RWPE1 (cell line): ENCODE data around the gene SLC35F3.

Experiments
- CTCF ChIA-PET: fragments of 350-600 bp; sonication (Branson Sonifier 250); formaldehyde crosslinking; extraction: SDS; loops from one replicate; lab custom pipeline; 2021; lab: Yijun Ruan, JAX
- POLR2A ChIA-PET: fragments of 400-600 bp; formaldehyde crosslinking; extraction: SDS; loops from one replicate; lab custom pipeline; 2020; ENCODE audit warnings: antibody characterized with exemption; ENCODE audit not compliant: low non-redundant PET; lab: Yijun Ruan, JAX
- DNase-seq: peaks from one replicate; pipeline ENCODE4 v3.0.0; 2012; ENCODE audit warnings: low spot score
- H3K27ac ChIP-seq: fragments of 450-650 bp; 2 replicates; pipeline ENCODE4 v1.5.1; 2017
- TF ChIP-seq, protein P1 (sequence below): fragments of 450-650 bp; conservative IDR thresholded peaks from 2 replicates; pipeline ENCODE4 v1.5.1; 2017; ENCODE audit warnings: low read depth, mild to moderate bottlenecking

Gene SLC35F3

DNA sequence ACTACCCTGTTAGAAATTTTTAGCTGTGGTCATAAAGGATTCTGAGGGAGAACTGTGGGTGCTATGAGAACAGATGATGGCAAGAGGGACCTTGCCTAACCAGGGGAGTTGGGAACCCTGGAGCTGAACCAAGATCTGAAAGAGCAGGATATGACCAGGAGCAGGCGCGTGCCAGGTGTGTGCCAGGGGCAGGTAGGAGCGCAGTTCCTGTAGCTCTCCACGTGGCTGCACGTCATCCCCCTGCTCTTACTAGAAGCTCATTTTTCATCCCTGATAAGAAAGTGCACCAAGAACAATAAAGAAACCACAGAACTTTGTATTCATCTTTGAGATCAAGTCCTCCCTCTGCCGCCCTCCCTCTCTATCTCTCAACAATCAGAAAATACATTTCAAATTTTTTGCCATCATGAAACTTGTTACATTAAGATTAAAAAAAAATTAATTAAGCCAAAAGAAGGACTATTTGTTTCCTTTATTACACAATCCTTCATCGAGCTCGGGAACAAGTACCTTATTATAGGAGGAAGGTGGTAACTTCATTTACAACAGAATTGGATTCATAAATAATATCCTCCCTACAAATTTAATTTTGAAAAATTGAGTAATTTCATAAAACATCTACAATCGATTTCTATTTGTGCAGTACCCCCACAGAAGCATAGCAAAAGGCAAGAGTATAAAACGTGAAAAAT is 78.5 kb downstream of the SLC35F3 start:
- TF ChIP-seq, protein P1, sequence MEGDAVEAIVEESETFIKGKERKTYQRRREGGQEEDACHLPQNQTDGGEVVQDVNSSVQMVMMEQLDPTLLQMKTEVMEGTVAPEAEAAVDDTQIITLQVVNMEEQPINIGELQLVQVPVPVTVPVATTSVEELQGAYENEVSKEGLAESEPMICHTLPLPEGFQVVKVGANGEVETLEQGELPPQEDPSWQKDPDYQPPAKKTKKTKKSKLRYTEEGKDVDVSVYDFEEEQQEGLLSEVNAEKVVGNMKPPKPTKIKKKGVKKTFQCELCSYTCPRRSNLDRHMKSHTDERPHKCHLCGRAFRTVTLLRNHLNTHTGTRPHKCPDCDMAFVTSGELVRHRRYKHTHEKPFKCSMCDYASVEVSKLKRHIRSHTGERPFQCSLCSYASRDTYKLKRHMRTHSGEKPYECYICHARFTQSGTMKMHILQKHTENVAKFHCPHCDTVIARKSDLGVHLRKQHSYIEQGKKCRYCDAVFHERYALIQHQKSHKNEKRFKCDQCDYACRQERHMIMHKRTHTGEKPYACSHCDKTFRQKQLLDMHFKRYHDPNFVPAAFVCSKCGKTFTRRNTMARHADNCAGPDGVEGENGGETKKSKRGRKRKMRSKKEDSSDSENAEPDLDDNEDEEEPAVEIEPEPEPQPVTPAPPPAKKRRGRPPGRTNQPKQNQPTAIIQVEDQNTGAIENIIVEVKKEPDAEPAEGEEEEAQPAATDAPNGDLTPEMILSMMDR, result no peak
- H3K27ac ChIP-seq, result no peak overlapping the region
- ChIA-PET CTCF (no interaction called here), POLR2A (no interaction called here)
- DNase-seq, result peak; percentile 22

DNA sequence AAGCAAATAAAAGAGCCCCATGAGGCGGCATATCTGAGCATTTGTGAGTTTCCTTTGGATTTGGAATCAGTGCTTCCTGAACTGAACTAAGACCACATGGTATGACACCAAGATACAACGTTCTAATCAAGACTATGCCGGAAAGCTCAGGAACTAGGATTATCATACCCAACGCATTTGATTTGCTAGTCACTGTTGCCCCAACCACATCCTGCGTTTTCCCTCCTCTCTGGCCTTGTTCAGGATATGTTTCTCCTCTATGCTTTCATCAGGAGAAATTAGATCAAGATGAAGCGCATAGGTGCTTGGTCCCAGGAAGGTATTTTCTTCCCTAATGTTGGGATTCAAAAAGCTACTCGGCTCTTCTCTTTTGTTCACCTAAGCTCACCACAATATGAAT is 79.3 kb downstream of the SLC35F3 start:
- TF ChIP-seq, protein P1, result no peak
- POLR2A ChIA-PET, result no interaction called here

DNA sequence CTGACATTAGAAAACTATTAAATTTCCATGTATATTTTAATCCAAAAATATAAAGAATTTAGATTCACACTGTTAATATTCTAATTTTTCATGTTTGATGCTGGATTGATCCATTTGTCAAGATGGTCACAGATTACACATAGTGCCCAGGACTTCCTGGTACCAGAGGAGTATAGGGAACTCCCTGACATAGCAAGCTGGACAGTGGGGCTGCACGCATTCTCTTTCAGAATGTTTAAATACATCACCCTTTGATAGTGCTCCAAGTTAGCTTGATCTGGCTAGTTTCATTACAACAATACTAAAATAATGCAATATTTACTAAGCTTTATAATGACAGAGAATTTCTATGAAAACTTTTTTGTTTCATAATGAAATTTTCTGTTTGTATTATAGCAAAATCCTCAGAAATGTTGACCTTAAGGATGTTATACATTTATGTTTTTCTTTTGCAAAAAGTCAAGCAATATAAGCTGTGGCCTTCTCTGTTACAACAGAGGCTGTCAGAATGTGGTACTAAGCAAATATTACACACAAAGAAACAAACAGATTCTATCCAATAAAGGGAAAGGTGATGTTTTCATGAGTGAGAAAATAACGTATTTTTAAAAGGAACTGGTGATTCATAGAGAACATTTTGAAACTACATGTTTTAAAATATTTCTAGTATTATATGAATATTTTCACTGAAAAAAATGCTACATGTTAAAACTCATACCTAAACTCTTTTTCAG is 84.7 kb downstream of the SLC35F3 start:
- no peak overlapping the region for H3K27ac ChIP-seq
- ChIA-PET CTCF (interaction anchor here (0.8 kb wide), 1 partner anchor 23 kb away, joined by 4 read pairs; no protein-coding TSS in a partner anchor), POLR2A (no interaction called here)
- TF ChIP-seq, protein P1, result no peak
- no peak for DNase-seq

More for the DNA sequence above, 79.3 kb downstream of the SLC35F3 start:
- CTCF ChIA-PET, result interaction anchor here (0.7 kb wide), 1 partner anchor 73 kb away, joined by 3 read pairs; no protein-coding TSS in a partner anchor
- no peak for DNase-seq
- H3K27ac ChIP-seq, result no peak overlapping the region

DNA sequence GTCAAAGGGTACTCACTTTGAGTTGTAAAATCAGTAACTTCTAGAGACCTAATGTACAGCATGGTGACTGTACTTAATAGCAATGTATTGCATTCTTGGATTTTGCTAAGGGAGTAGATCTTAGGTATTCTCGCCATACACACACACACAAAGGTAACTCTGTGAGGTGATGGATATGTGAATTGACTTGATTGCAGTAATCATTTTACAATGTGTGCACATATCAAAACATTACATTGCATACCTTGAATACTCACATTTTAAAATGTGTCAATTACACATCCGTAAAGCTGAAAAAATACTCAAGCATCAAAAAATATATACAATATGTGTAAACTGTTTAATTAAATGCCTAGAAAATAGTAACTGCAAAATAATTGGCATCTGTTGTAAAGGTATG is 86.0 kb downstream of the SLC35F3 start:
- ChIA-PET POLR2A (no interaction called here), CTCF (no interaction called here)
- no peak overlapping the region for H3K27ac ChIP-seq

DNA sequence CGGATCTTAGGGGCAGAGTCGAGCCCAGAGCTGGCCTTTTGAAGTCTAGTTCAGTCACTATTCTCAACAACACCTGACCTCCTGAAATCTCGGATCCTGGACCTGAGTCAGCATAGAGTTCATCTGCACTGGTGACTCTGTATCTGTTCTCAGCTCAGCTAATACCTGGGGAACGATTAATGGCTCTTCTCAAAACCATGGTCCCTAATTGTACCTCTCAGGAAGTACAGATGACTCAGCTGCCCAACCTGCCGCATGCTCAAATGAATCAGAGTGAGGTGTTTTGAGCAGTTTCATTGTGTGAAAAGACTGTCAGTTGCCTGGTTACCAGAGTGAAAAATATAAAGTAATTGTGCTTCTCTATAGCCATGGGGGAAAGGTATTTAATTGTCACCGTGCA is 89.2 kb downstream of the SLC35F3 start:
- ChIA-PET CTCF (interaction anchor here (0.9 kb wide), 1 partner anchor 72 kb away, joined by 3 read pairs; no protein-coding TSS in a partner anchor), POLR2A (no interaction called here)
- no peak overlapping the region for H3K27ac ChIP-seq
- peak; percentile 83 for DNase-seq
- TF ChIP-seq, protein P1, result no peak

More for the DNA sequence above, 86.0 kb downstream of the SLC35F3 start:
- TF ChIP-seq, protein P1, result no peak
- no peak for DNase-seq

DNA sequence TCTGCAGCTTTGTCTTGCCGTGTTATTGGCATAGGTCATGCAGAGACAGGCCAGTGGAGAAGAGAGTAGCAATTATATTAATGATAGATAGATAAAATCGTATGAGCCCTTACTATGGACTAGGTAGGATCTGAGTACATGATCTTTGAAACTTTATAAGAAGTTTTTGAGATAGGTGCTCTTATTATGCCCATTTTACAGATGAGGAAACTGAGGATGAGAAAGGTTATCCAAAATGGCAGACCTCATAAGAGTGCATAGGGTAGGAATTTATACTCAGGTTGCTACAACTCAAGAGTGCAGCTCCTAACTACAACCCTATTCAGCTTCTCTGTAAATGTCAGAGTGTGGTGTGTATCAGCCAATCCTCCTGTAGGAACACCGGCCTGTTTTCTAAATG is 89.6 kb downstream of the SLC35F3 start:
- DNase-seq, result no peak
- TF ChIP-seq, protein P1, result no peak
- ChIA-PET POLR2A (no interaction called here), CTCF (interaction anchor here (0.6 to 0.9 kb wide), 2 partner anchors 72 to 519 kb away, joined by 3 read pairs; no protein-coding TSS in a partner anchor)
- H3K27ac ChIP-seq, result no peak overlapping the region
